Osteoblast (primary cell): ENCODE results near the gene LARP6. TPM values are rescaled to one million over a fixed set of nuclear protein-coding genes. Genes with fewer than 3 reads are reported as not detected.

ENCODE experiments used
- DNase-seq: peaks from one replicate; pipeline ENCODE4 v3.0.0; 2011; ENCODE audit warnings: low spot score, mixed read lengths; ENCODE audit not compliant: insufficient read length; ENCODE audit errors: missing footprints
- H2AFZ ChIP-seq: 2 replicates; pipeline ENCODE4 v1.6.0; 2011; ENCODE audit warnings: mild to moderate bottlenecking, low read length
- H3K27ac ChIP-seq: 2 replicates; pipeline ENCODE4 v1.5.1; 2011; ENCODE audit warnings: mild to moderate bottlenecking, low read depth, low read length, moderate library complexity
- H3K27me3 ChIP-seq: 2 replicates; pipeline ENCODE4 v1.6.0; 2012; ENCODE audit warnings: mild to moderate bottlenecking, control low read depth, inconsistent platforms, low read length, moderate library complexity; ENCODE audit not compliant: insufficient read depth
- H3K36me3 ChIP-seq: 2 replicates; pipeline ENCODE4 v1.5.1; 2011; ENCODE audit warnings: mild to moderate bottlenecking, low read length, control low read depth, moderate library complexity; ENCODE audit not compliant: insufficient read depth
- H3K4me1 ChIP-seq: 2 replicates; pipeline ENCODE4 v1.5.1; 2011; ENCODE audit warnings: mild to moderate bottlenecking, low read length, control low read depth, moderate library complexity; ENCODE audit not compliant: insufficient read depth
- H3K4me2 ChIP-seq: 2 replicates; pipeline ENCODE4 v1.6.0; 2011; ENCODE audit warnings: mild to moderate bottlenecking, low read length; ENCODE audit not compliant: insufficient read depth
- H3K4me3 ChIP-seq: fragments of 200-600 bp; sonication (generic); 3 replicates; pipeline ENCODE4 v1.5.1; 2012; ENCODE audit warnings: mild to moderate bottlenecking, low read length, inconsistent platforms; ENCODE audit not compliant: insufficient read depth
- H3K79me2 ChIP-seq: 2 replicates; pipeline ENCODE4 v1.6.0; 2012; ENCODE audit warnings: mild to moderate bottlenecking, low read length, control low read depth, inconsistent platforms; ENCODE audit not compliant: insufficient read depth
- H3K9me3 ChIP-seq: 2 replicates; pipeline ENCODE4 v1.5.1; 2011; ENCODE audit warnings: low read depth, low read length, control low read depth
- H4K20me1 ChIP-seq: 2 replicates; pipeline ENCODE4 v1.6.0; 2012; ENCODE audit warnings: mild to moderate bottlenecking, low read length, control low read depth; ENCODE audit not compliant: insufficient read depth
- CTCF ChIP-seq: IDR thresholded peaks from 2 replicates; pipeline ENCODE4 v1.5.1; 2011; ENCODE audit warnings: mild to moderate bottlenecking, low read depth, low read length, moderate library complexity; ENCODE audit errors: extremely low read depth
- total RNA-seq: library from RNA; depleted of rRNA; stranded (reverse); fragments of >200 nt; gene quantifications from 2 replicates; pipeline ENCODE4 v1.2.3, GENCODE V29; 2012

LARP6 gene
- total RNA-seq, 1 donor, result 77.4 TPM

GRCh38 chr15:70796516-70797310, 57.2 kb downstream of the LARP6 start:
- no peak for DNase-seq
- Histone ChIP-seq H3K4me1 (peaks cover 83% of the 10 kb centered on the region), H3K79me2 (peaks cover 5% of the 10 kb centered on the region), H3K27ac (peak overlapping the region; percentile 95), H3K36me3 (no peaks in the 10 kb centered on the region), H2AFZ (peak overlapping the region; percentile 56), H3K9me3 (no peaks in the 10 kb centered on the region), H3K4me2 (no peak overlapping the region), H3K4me3 (no peak overlapping the region), H3K27me3 (no peaks in the 10 kb centered on the region), H4K20me1 (no peaks in the 10 kb centered on the region)
- no peak for TF ChIP-seq CTCF

GRCh38 chr15:70795311-70795665, 58.7 kb downstream of the LARP6 start:
- TF ChIP-seq CTCF, result no peak
- Histone ChIP-seq H3K79me2 (peaks cover 5% of the 10 kb centered on the region), H3K36me3 (no peaks in the 10 kb centered on the region), H3K9me3 (no peaks in the 10 kb centered on the region), H3K27me3 (no peaks in the 10 kb centered on the region), H4K20me1 (no peaks in the 10 kb centered on the region), H3K4me1 (peaks cover 74% of the 10 kb centered on the region), H2AFZ (no peak overlapping the region), H3K27ac (peak overlapping the region; percentile 95), H3K4me2 (peak overlapping the region; percentile 69), H3K4me3 (peak overlapping the region; percentile 32)
- DNase-seq, result peak; percentile 87

GRCh38 chr15:70794596-70795310, 59.2 kb downstream of the LARP6 start:
- Histone ChIP-seq H3K4me1 (peaks cover 70% of the 10 kb centered on the region), H3K4me3 (peak overlapping the region; percentile 32)
- DNase-seq, result peak; percentile 87

More at GRCh38 chr15:70794596-70795310, 59.2 kb downstream of the LARP6 start:
- H3K79me2 ChIP-seq, result peaks cover 5% of the 10 kb centered on the region
- H3K9me3 ChIP-seq, result no peaks in the 10 kb centered on the region
- no peaks in the 10 kb centered on the region for H3K27me3 ChIP-seq
- H3K27ac ChIP-seq, result peak overlapping the region; percentile 95
- H4K20me1 ChIP-seq, result no peaks in the 10 kb centered on the region
- no peaks in the 10 kb centered on the region for H3K36me3 ChIP-seq
- TF ChIP-seq CTCF, result no peak
- no peak overlapping the region for H2AFZ ChIP-seq
- H3K4me2 ChIP-seq, result peak overlapping the region; percentile 69
